Effector CD4-positive, alpha-beta T cell (primary cell): Measurements from ENCODE around the gene HAGH.

Experiments used
- DNase-seq: peaks from one replicate; pipeline ENCODE4 v3.0.0-alpha.2; 2020

HAGH gene

DNA sequence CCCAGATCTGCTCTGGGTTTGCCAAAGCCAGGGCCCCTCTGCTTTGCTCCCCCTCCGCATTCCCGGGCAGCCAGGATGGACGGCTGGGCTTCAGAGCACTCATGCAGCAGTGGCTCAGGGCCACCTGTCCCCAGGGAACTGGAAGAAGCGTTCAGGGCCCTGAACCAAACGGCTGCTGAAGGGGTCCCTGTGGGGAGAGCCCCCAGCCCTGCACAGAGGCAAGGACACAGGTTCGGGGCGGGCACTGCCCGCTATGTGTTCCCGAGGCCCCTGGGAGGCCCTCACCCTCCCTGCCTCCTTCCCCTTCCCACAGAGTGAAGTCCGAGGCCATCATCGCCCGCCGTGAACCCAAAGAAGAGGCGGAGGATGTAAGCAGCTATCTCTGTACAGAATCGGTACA lies 65.7 kb downstream of the HAGH start:
- no peak for DNase-seq

DNA sequence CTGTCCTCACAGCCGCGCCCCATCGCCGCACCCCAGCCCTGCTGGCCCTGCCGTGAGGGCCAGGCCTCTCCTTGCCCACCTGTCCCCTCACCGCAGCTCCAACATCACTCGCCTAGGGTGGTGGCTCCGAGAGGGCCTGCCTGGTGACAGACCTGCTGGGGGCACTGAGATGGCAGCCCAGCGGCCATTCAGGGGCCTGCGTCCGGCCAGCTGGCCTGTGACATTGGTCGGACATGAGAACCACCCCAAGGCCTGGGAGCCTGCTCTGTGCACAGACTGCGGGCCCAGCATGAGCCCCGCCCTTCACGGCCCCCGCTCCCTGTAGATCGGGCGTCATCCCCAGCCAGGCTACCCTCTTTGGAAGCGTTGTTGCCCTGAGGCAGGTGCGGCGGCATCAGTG lies 67.1 kb downstream of the HAGH start:
- DNase-seq = no peak

DNA sequence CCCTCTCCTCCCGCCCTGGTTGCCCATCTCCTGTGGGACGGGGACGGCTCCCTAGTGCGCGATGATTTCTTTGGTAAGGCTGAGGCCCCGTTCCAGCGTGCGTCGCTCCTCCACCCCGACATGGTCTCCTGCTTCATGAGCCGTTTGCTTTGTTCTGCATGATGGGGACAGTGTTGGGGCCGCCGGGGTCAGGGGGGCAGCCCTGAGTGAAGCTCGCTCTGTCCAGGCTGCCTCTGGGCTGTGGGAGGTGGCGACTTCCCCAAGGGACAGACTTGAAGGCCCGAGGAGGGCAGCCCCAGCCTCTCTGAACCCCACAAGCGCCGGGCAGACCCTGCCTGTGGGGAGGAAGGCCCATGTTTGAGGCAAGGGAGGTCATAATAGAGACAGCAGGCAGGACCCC lies 67.7 kb downstream of the HAGH start:
- DNase-seq = no peak

DNA sequence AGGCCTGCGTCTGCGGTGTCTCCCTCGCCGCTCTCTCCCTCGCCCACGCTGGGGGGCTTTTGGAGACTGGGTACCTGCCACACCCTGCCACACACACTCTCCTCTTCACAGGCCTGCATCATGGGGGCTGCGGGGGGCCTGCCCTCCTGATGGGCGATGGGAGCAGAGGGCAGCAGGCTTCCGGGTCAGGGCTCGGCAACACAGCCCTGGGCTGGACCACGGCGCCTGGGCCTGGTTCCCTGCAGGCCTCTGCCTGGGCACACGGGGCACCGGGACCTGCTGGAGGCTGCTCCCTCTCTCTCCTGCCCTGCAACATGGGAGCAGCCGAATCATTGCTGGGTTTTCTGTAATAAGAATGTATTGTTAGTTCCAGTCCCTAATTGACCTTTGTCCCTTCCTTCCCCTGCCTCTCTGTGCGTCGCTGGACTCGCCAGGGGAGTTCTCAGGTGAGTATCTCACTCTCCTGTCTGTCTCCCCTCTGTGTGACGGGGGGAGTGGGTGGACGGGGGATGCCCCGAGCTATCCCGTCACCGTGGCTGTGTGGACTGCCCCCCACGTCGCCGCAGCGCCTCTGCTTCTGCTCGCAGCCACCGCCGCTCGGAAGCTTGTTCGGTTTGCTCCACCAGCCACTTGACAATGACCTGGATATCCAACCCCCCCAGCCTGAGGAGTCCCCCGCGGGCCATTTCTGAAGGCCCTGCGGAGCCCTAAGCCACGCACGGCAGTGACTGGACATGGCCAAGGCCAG lies 68.7 kb downstream of the HAGH start:
- no peak for DNase-seq
